ENCODE data around the gene WAPL. TPM values are rescaled to one million over a fixed set of nuclear protein-coding genes. Genes with fewer than 3 reads are reported as not detected.
A peak's percentile ranks its signal among the peaks of the same experiment; 100 is the strongest.
"Not testable (repeated sequence)": the region's sequence is repeated elsewhere in the genome, so short reads cannot be mapped to it uniquely, and the experiment has no call there.

The WAPL gene
- total and polyA plus RNA-seq, 2 of the 4 experiments (the other 2 are of a cell fraction), result 11.5 to 31.7 TPM

- no peak for TF ChIP-seq CHD1 (IDR thresholded peaks at IDR 0.05; ENCODE audit: low read depth, low read length)
Measured at GRCh38 chr10:86390337-86391120, 131.1 kb downstream of the WAPL start (continued).

GRCh38 chr10:86389441-86390193 lies 132.0 kb downstream of the WAPL start:
- Histone ChIP-seq H3K18ac (ENCODE audit: low read depth, low read length) (no peak overlapping the region), H3K4ac (ENCODE audit: low read depth, low read length) (no peak overlapping the region), H2AK9ac (replicated peaks; ENCODE audit: low read depth, low read length, poor library complexity) (peak overlapping the region; percentile 21), H2BK120ac (ENCODE audit: low read depth, low read length) (no peak overlapping the region), H4K20me1 (ENCODE audit: insufficient read depth, low read length) (no peaks in the 10 kb centered on the region; the same call in 1 of the 2 replicates), H3K79me1 (ENCODE audit: low read depth in 1 of 2, low read length in 2 of 2) (no peaks in the 10 kb centered on the region), H3K4me2 (ENCODE audit: low read depth, low read length) (peak overlapping the region; percentile 71), H3K36me3 (ENCODE audit: control insufficient read depth, insufficient read depth, low read length) (no peaks in the 10 kb centered on the region), H2AFZ (replicated peaks; ENCODE audit: low read length, poor library complexity) (peak overlapping the region; percentile 75), H3K4me3 (ENCODE audit: insufficient read depth, low read depth, low read length) (peak overlapping the region; percentile 10; the same call in 1 of the 2 replicates), H2BK20ac (ENCODE audit: low read depth, low read length) (no peak overlapping the region), H3K14ac (replicated peaks; ENCODE audit: low read depth, low read length) (no peak overlapping the region), H2BK15ac (ENCODE audit: low read depth, low read length) (no peak overlapping the region), H2AK5ac (ENCODE audit: low read depth, low read length) (no peak overlapping the region), H3K9me1 (ENCODE audit: insufficient read depth, low read length) (no peaks in the 10 kb centered on the region), H3K56ac (ENCODE audit: extremely low read depth, insufficient read depth, low read length) (no peak overlapping the region), H4K5ac (ENCODE audit: low read depth, low read length) (no peak overlapping the region), H3K27ac (ENCODE audit: insufficient read depth, low read length) (no peak overlapping the region), H4K91ac (ENCODE audit: insufficient read depth, low read depth, low read length) (no peak overlapping the region), H3K23ac (ENCODE audit: low read depth, low read length) (no peak overlapping the region), H3K27me3 (ENCODE audit: control insufficient read depth, insufficient read depth, low read length) (peaks cover 52% of the 10 kb centered on the region), H2BK5ac (ENCODE audit: low read depth, low read length, poor library complexity, severe bottlenecking) (no peak overlapping the region), H3K9ac (ENCODE audit: low read depth, low read length) (no peak overlapping the region), H3K4me1 (ENCODE audit: control insufficient read depth, insufficient read depth, low read length) (no peaks in the 10 kb centered on the region; the same call in 1 of the 2 replicates), H3K9me3 (ENCODE audit: control insufficient read depth, insufficient read depth, low read length) (no peaks in the 10 kb centered on the region; the same call in 1 of the 2 replicates), H4K8ac (ENCODE audit: low read depth in 2 of 2, low read length in 2 of 2) (no peak overlapping the region)
- BruUV-seq (replicated peaks), result no TSS peak
- in situ Hi-C loops (cut with MboI; ENCODE audit: low sequenced_read_pairs), result no loop called here
- DNase-seq, result peak; percentile 19
- TF ChIP-seq CHD1 (IDR thresholded peaks at IDR 0.05; ENCODE audit: low read depth, low read length) (no peak), CEBPB (IDR thresholded peaks at IDR 0.05; ENCODE audit: low read depth, low read length) (no peak)
- 2% methylated on average over 9 of the region's 53 CpGs; no CpG with 5 or more reads in 1 of the 2 experiments for WGBS, 2 experiments (ENCODE audit: extremely low coverage in 2 of 2, insufficient read length in 1 of 2)
- POLR2A ChIA-PET (ENCODE audit: unreplicated experiment), result no interaction called here
- intact Hi-C loops (cut with micrococcal nuclease), result no loop called here
- CTCF ChIA-PET, result interaction anchor here (0.8 kb wide), 1 partner anchor 11 kb away, joined by 3 read pairs; no protein-coding TSS in a partner anchor
- peak; percentile 85 for ATAC-seq (ENCODE audit: low read depth)
- dilution Hi-C loops (cut with HindIII; ENCODE audit: low sequenced_read_pairs, unreplicated experiment), result no loop called here

- H3K36me3 ChIP-seq (ENCODE audit: control insufficient read depth, insufficient read depth, low read length); BruUV-seq (replicated peaks); POLR2A ChIA-PET (ENCODE audit: unreplicated experiment); H3K18ac ChIP-seq (ENCODE audit: low read depth, low read length); DNase-seq; H3K9me1 ChIP-seq (ENCODE audit: insufficient read depth, low read length); H4K8ac ChIP-seq (ENCODE audit: low read depth in 2 of 2, low read length in 2 of 2); H3K79me1 ChIP-seq (ENCODE audit: low read depth in 1 of 2, low read length in 2 of 2); H2BK20ac ChIP-seq (ENCODE audit: low read depth, low read length); H2BK15ac ChIP-seq (ENCODE audit: low read depth, low read length); H4K20me1 ChIP-seq (ENCODE audit: insufficient read depth, low read length); H4K91ac ChIP-seq (ENCODE audit: insufficient read depth, low read depth, low read length); H2AK5ac ChIP-seq (ENCODE audit: low read depth, low read length); dilution Hi-C loops (cut with HindIII; ENCODE audit: low sequenced_read_pairs, unreplicated experiment); H3K4ac ChIP-seq (ENCODE audit: low read depth, low read length); H2BK120ac ChIP-seq (ENCODE audit: low read depth, low read length); H2AK9ac ChIP-seq (replicated peaks; ENCODE audit: low read depth, low read length, poor library complexity); H3K4me1 ChIP-seq (ENCODE audit: control insufficient read depth, insufficient read depth, low read length); H4K5ac ChIP-seq (ENCODE audit: low read depth, low read length); H3K56ac ChIP-seq (ENCODE audit: extremely low read depth, insufficient read depth, low read length); H3K9ac ChIP-seq (ENCODE audit: low read depth, low read length); H3K9me3 ChIP-seq (ENCODE audit: control insufficient read depth, insufficient read depth, low read length); in situ Hi-C loops (cut with MboI; ENCODE audit: low sequenced_read_pairs); intact Hi-C loops (cut with micrococcal nuclease); H2BK5ac ChIP-seq (ENCODE audit: low read depth, low read length, poor library complexity, severe bottlenecking); H3K14ac ChIP-seq (replicated peaks; ENCODE audit: low read depth, low read length); H3K23ac ChIP-seq (ENCODE audit: low read depth, low read length); ATAC-seq (ENCODE audit: low read depth); H3K27ac ChIP-seq (ENCODE audit: insufficient read depth, low read length): not testable (repeated sequence)
- Histone ChIP-seq H3K4me3 (ENCODE audit: insufficient read depth, low read depth, low read length) (peak overlapping the region; percentile 10; the same call in 1 of the 2 replicates), H3K4me2 (ENCODE audit: low read depth, low read length) (peak overlapping the region; percentile 71), H2AFZ (replicated peaks; ENCODE audit: low read length, poor library complexity) (peak overlapping the region; percentile 75), H3K27me3 (ENCODE audit: control insufficient read depth, insufficient read depth, low read length) (peaks cover 51% of the 10 kb centered on the region)
- CTCF ChIA-PET, result interaction anchor here (0.8 kb wide), 1 partner anchor 11 kb away, joined by 3 read pairs; no protein-coding TSS in a partner anchor
- WGBS, 2 experiments (ENCODE audit: extremely low coverage in 2 of 2, insufficient read length in 1 of 2), result no CpG with 5 or more reads among the region's 12 CpGs
Measured at GRCh38 chr10:86389109-86389440, 132.5 kb downstream of the WAPL start.

Data from IMR-90 (cell line).